OCI-LY3 (cell line): ENCODE results near the gene IGBP1.

Experiments
- EZH2phosphoT487 ChIP-seq: fragments of 200-600 bp; shearing (Covaris generic); IDR thresholded peaks from 2 replicates; pipeline ENCODE4 v1.6.1; 2018; ENCODE audit warnings: antibody characterized with exemption, mixed run types, low read depth
- TF ChIP-seq, protein P1 (sequence below): fragments of 200-600, 300-600 bp; sonication (generic); IDR thresholded peaks from 2 replicates; pipeline ENCODE4 v1.5.1; 2014; ENCODE audit warnings: antibody characterized with exemption, low read length, low read depth

DNA sequence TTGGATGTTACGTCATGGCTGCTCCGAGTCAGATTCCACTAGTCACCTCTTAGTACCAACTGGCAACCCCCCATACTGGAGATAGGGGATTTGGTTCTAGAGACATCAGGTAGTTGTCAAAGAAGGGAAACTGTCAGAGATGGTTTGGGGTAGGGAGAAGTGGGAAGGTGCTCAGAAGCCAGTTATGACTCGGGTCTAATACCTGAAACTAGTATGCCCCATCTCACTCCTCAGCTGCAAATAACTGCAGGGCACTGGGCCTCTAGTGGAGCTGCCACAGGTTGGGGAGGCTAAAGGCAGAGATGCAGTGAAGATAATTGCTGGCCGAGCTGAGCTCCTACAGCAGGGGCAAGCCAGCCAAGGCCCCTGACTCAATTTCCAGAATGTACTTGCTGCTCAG, 41.0 kb upstream of the IGBP1 start:
- TF ChIP-seq, protein P1, sequence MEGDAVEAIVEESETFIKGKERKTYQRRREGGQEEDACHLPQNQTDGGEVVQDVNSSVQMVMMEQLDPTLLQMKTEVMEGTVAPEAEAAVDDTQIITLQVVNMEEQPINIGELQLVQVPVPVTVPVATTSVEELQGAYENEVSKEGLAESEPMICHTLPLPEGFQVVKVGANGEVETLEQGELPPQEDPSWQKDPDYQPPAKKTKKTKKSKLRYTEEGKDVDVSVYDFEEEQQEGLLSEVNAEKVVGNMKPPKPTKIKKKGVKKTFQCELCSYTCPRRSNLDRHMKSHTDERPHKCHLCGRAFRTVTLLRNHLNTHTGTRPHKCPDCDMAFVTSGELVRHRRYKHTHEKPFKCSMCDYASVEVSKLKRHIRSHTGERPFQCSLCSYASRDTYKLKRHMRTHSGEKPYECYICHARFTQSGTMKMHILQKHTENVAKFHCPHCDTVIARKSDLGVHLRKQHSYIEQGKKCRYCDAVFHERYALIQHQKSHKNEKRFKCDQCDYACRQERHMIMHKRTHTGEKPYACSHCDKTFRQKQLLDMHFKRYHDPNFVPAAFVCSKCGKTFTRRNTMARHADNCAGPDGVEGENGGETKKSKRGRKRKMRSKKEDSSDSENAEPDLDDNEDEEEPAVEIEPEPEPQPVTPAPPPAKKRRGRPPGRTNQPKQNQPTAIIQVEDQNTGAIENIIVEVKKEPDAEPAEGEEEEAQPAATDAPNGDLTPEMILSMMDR, result no peak
- no peak for TF ChIP-seq EZH2phosphoT487
